ENCODE measurements around the gene DUOXA2.
A peak's percentile ranks its signal among the peaks of the same experiment; 100 is the strongest.

DUOXA2 gene

GRCh38 chr15:45137703-45138102 lies 23.6 kb downstream of the DUOXA2 start:
- no peak for DNase-seq

DNA sequence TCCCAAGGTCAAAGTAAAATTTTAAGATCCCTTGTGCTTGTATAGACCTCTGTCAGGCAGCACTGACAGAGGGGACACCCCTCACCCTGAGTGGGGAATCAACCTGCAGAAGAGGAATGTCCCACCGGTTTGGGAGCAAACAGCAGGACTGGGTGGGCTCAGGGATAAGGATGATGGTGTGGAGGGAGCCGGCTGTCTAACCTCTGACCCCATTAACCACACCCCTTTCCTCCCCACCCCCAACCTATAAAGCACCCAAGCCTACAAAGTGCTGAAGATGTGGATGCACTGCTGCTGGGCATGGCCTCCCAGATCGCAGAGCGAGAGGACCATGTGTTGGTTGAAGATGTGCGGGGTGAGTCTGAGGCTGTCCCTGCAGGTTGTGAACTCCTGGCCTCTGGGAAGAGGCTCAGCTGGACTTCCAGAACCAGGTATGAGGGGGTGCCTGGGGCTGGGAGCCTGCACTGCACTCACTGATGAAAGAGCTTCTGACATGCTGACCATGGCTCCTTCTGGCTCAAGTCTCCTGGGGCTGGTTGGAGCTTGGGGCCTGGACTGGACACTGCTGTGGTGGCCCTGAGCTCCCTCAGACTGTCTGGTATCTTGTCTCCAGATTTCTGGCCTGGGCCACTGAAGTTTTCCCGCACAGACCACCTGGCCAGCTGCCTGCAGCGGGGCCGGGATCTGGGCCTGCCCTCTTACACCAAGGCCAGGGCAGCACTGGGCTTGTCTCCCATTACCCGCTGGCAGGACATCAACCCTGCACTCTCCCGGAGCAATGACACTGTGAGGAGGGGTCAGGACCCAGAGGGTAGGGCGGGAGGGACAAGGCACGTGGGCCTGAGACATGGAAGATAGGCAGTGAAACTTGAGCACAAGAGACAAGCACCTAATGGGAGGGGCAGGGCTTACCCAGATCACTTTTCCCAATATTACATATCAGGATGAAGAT lies 25.0 kb downstream of the DUOXA2 start:
- DNase-seq = no peak

DNA sequence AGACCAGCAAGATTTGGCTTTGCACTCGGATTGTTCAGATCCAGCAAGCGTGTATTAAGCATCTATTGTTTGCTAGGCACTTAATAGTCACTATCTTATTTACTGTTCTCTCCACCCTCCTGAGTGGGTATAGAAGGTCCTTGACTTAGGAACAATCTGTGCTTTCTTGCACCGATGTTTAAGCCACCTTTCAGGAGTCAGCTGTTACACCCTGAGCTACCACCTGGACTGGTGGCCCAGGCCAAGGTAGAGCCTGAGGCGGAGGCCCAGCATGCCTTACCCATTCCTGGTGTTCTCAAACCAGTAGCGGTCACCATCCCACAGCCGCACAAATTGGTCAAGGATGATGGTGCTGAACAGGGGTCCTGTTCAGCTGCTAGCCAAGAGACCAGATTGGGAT lies 25.6 kb downstream of the DUOXA2 start:
- no peak for DNase-seq

GRCh38 chr15:45140557-45141250 lies 26.6 kb downstream of the DUOXA2 start:
- no peak for DNase-seq

- DNase-seq = no peak
Measured at GRCh38 chr15:45141386-45141785, 27.3 kb downstream of the DUOXA2 start.

GRCh38 chr15:45143056-45143455 lies 28.9 kb downstream of the DUOXA2 start:
- no peak for DNase-seq

DNA sequence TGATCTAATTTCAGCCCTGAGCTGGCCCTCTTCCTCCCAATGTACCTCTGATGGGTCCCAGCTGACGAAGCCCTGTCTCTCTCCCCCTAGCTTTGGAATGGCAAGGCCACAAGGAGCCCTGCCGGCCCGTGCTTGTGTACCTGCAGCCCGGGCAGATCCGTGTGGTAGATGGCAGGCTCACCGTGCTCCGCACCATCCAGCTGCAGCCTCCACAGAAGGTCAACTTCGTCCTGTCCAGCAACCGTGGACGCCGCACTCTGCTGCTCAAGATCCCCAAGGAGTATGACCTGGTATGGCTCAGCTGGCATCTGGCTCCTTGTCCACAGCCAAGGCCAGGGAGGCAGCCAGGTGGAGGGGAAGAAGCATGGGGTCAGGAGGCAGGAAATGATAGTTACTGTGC lies 29.8 kb downstream of the DUOXA2 start:
- no peak for DNase-seq

DNA sequence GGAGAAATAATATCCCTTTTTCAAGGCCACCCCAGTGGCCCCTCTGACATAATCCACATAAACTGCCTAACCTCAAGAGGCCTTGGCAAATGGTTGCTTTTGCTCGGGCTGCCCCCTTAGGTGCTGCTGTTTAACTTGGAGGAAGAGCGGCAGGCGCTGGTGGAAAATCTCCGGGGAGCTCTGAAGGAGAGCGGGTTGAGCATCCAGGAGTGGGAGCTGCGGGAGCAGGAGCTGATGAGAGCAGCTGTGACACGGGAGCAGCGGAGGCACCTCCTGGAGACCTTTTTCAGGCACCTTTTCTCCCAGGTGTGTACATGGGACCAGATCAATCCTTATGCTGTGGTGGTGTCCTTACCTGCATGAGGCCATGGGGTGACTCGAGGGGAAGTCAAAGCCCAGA lies 30.6 kb downstream of the DUOXA2 start:
- DNase-seq = no peak

DNA sequence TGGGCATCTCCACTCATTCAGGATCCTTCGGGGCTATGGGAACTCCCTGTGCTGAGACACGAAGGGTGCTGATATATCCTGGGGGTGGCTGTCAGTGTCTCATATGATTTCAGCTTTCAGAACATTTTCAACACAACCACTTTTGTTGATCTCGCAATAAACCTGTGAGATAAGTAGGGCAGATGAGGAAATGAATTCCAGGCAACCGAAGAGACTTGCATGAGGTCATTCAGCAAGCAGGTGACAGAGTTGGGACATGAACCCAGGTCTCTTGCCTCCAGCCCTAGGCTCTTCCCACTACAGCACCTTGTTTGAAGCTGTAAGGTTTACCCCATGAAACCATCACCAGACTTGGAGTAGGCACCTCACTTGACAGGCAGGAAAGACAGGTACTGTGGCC lies 32.3 kb downstream of the DUOXA2 start:
- no peak for DNase-seq

- DNase-seq = no peak
Measured at GRCh38 chr15:45147606-45148005, 33.5 kb downstream of the DUOXA2 start.

- DNase-seq = no peak
Measured at GRCh38 chr15:45148076-45149059, 34.2 kb downstream of the DUOXA2 start.

- no peak for DNase-seq
Measured at GRCh38 chr15:45149060-45149459, 34.9 kb downstream of the DUOXA2 start.

- no peak for DNase-seq
Measured at GRCh38 chr15:45150481-45150880, 36.4 kb downstream of the DUOXA2 start.

- DNase-seq = no peak
Measured at GRCh38 chr15:45150997-45151396, 36.9 kb downstream of the DUOXA2 start.

DNA sequence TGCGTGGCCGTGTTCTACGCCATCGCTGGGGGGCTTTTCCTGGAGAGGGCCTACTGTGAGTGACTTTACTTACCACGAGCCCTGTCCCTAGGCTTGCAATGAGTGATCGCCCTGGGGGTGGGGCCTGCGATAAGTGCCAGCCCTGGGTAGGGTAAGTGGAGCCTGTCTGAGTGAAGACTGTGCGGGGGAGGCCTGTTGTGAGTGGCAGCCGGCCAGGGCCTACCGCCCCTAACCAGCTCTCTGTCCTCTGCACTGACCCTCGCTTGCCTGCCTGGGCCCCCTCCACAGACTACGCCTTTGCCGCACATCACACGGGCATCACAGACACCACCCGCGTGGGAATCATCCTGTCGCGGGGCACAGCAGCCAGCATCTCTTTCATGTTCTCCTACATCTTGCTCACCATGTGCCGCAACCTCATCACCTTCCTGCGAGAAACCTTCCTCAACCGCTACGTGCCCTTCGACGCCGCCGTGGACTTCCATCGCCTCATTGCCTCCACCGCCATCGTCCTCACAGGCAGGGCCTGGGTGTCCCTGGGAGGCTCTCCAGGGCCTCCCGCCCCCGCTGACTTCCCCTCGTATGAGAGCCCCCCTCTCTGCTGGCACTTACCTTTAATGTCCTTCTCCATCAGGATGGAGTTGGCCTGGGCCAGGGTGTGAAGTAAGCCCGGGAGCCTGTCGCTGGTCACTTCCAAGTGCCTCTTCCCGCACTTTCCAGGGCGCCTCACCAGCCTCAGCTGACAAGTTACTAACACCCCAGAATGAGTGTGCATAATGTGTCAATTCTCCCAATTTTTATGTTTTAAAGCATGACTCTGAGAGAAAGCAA lies 38.1 kb downstream of the DUOXA2 start:
- DNase-seq = no peak

- no peak for DNase-seq
Measured at GRCh38 chr15:45155739-45156138, 41.6 kb downstream of the DUOXA2 start.

DNA sequence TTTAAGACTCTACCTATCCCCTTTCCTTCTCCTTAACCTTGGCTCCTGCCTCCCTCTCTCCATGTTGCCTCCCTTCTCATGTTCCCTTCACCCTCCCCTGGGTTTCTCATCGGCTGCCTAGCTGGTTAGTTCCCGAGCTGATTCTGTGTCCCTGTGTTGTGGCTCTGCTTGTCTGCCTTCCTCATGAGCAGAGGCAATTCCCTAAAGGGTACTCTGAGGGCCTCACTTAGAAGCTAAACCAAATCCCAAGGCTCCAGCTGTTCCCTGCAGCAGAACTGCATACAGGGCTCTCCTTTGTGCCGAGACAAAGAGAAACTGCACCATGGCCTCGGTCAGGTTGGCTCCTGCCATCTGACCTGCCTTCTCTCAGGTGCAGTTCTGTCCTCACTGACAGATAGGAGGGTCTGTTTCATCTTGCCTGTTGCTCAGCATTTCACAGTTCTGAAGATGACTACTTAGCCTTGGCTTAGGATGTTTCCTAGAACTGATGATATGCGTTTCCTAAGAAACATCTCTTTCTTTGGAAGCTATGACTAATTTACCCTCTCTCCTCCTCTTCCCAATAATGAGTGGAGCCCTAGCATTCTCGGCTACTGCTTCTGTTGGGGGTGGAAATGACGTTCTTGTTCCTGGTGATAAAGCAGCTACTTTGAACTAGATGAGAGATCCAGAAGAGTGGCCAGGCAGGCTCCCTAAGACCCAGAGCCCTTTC lies 42.8 kb downstream of the DUOXA2 start:
- no peak for DNase-seq

- no peak for DNase-seq
Measured at GRCh38 chr15:45157974-45158373, 43.8 kb downstream of the DUOXA2 start.

DNA sequence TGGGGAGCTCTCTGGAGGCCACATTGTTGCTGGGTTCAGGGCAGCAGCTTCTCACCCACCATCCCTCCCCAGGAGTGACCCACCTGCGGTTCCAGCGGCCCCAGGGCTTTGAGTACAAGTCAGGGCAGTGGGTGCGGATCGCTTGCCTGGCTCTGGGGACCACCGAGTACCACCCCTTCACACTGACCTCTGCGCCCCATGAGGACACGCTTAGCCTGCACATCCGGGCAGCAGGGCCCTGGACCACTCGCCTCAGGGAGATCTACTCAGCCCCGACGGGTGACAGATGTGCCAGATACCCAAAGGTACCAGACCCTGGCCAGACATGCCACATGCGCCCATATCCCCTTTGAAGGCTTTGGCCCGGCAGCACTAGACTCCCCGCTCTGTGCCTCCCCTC lies 47.5 kb downstream of the DUOXA2 start:
- DNase-seq = no peak

- peak; percentile 73 to 74 for DNase-seq
Measured at GRCh38 chr15:45162771-45163507, 48.8 kb downstream of the DUOXA2 start.

DNA sequence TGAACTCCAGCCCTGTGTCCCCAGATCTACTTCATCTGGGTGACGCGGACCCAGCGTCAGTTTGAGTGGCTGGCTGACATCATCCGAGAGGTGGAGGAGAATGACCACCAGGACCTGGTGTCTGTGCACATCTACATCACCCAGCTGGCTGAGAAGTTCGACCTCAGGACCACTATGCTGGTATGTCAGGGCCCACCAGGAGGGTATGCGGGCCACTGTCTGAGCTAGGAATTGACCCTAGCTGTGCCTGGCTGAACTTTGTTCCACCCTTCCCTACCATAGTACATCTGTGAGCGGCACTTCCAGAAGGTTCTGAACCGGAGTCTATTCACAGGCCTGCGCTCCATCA lies 49.4 kb downstream of the DUOXA2 start:
- DNase-seq = no peak
